Heart left ventricle (tissue), 13 donors: Measurements from ENCODE around the gene PPFIA2.

Experiments used
- CTCF ChIP-seq, 12 donors: fragments of 200-600 bp; sonication (generic) in 4 of 12; IDR thresholded peaks; one replicate each; pipeline versions ENCODE4 v1.5.0 to v1.8.0; 2018 to 2022; ENCODE audit warnings: antibody characterized with exemption in 12 of 12, mild to moderate bottlenecking in 5 of 12
- POLR2A ChIP-seq, 2 donors: fragments of 450-650 bp; IDR thresholded peaks; one replicate each; pipeline ENCODE4 v1.6.1; 2017; ENCODE audit warnings: antibody characterized with exemption in 2 of 2, mild to moderate bottlenecking in 2 of 2, moderate library complexity in 2 of 2
- donor health status: ischemic (EF 13 %, LVEDD 7.1; RV severe dilation, severe dysfunction).
- donor health status: DM: no; HTN: yes; CAD: no.
- donor health status: DM: no; HTN: no; CAD: no.
- donor health status: ischemic (EF 25% LVEDD 6.9; RV normal size, moderate dysfunction).
- donor health status: ischemic (EF 25% LVEDD 5.7; RV mildly dilated, moderate dysfunction).
- donor health status: ischemic (EF 35%, LVEDD 5.7; RV mildly dilated, moderate dysfunction).
- donor health status: nonischemic (EF 11% LVEDD 7.7; RV severe dilation, severe dysfunction).
- donor health status: DM: yes; HTN: yes; CAD: no.
- donor health status: PGD.
- donor health status: ischemic (EF 29% LVEDD 5.4; RV normal size, mild dysfunction).
- donor health status: nonischemic (EF 23%, LVEDD 6.1; RV moderate dilation, normal function).

DNA sequence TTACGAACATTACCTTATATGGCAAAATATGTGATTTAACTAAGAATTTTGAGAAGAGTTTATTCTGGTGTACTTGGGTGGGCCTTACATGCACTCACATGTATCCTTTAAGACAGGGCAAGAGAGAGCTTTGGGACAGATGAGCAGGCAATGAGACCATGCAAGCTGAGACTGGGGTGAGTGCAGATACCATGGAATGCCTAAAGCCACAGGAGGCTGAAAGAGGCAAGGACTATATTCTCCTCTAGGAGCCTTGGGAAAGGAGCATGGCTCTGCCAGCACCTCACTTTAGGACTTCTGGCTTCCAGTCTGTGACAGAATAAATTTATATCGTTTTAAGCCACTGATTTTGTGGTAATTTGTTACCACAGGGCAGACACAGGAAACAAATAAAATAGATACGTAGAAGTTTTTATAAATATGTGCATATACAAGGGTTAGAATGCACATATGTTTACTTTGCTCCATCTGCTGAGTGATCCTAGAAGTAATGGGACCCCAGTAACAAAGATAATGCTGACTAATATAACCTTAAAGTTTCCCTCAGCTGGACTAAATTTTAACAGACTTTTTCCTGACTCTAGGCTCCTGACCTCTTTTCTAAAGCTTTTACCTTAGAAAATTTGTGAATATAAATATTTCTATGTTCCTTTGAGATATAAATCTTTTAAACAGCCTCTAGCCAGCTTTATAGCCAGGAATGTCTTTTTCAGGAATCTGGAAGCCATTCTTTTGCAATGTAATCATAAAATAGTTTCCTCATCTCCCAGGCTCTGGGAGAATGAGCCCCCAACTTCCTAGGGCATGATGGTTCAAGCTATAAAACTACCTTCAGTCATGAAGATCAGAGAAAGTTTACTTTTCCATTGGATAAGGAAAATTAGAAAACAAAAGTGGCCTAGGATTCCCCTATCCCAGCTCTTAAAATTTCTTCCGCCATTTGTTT lies 216.8 kb downstream of the PPFIA2 start:
- TF ChIP-seq CTCF (IDR thresholded peaks at IDR 0.05) (no peak), POLR2A (IDR thresholded peaks at IDR 0.05) (no peak)
